Nephron progenitor cell (in vitro differentiated cells): ENCODE results near the gene OR4K15.

Source experiments
- DNase-seq: peaks from one replicate; pipeline ENCODE4 v3.0.0; 2021
- H3K27ac Mint-ChIP-seq: 2 replicates; pipeline ENCODE4 v1.8.0; 2021; ENCODE audit warnings: mild to moderate bottlenecking, moderate library complexity, mixed read lengths
- H3K27me3 Mint-ChIP-seq: 2 replicates; pipeline ENCODE4 v1.8.0; 2021; ENCODE audit warnings: mild to moderate bottlenecking, low read depth, mixed read lengths; ENCODE audit not compliant: poor library complexity
- H3K36me3 Mint-ChIP-seq: 2 replicates; pipeline ENCODE4 v1.8.0; 2021; ENCODE audit warnings: low read depth, mixed read lengths
- H3K4me1 Mint-ChIP-seq: 2 replicates; pipeline ENCODE4 v1.8.0; 2021; ENCODE audit warnings: mixed read lengths
- H3K4me3 Mint-ChIP-seq: 2 replicates; pipeline ENCODE4 v1.8.0; 2021; ENCODE audit warnings: mild to moderate bottlenecking, moderate library complexity, mixed read lengths
- H3K9me3 Mint-ChIP-seq: 2 replicates; pipeline ENCODE4 v1.8.0; 2021; ENCODE audit warnings: mild to moderate bottlenecking, moderate library complexity, mixed read lengths
- TF ChIP-seq, protein P1 (sequence below): fragments of 200-600 bp; sonication (generic); IDR thresholded peaks from 2 replicates; pipeline ENCODE4 v1.5.0; 2021; ENCODE audit warnings: antibody characterized with exemption

The OR4K15 gene

GRCh38 chr14:19974844-19975243 is 547 bp upstream of the OR4K15 start:
- TF ChIP-seq, protein P1, sequence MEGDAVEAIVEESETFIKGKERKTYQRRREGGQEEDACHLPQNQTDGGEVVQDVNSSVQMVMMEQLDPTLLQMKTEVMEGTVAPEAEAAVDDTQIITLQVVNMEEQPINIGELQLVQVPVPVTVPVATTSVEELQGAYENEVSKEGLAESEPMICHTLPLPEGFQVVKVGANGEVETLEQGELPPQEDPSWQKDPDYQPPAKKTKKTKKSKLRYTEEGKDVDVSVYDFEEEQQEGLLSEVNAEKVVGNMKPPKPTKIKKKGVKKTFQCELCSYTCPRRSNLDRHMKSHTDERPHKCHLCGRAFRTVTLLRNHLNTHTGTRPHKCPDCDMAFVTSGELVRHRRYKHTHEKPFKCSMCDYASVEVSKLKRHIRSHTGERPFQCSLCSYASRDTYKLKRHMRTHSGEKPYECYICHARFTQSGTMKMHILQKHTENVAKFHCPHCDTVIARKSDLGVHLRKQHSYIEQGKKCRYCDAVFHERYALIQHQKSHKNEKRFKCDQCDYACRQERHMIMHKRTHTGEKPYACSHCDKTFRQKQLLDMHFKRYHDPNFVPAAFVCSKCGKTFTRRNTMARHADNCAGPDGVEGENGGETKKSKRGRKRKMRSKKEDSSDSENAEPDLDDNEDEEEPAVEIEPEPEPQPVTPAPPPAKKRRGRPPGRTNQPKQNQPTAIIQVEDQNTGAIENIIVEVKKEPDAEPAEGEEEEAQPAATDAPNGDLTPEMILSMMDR, result no peak
- Mint-ChIP-seq H3K36me3 (no peaks in the 10 kb centered on the region), H3K4me1 (no peaks in the 10 kb centered on the region)

DNA sequence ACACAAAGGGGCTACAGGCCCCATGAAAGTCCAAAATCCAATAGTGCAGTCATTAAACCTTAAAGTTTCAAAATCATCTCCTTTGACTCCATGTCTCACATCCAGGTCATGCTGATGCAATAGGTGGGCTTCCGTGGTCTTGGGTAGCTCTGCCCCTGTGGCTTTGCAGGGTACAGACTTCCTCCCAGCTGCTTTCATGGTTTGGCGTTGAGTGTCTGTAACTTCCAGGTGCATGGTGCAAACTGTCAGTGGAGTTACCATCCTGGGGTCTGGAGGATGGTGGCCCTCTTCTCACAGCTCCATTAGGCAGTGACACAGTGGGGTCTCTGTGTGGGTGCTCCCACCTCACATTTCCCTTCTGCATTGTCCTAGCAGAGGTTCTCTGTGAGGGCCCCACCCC is 18.0 kb downstream of the OR4K15 start:
- Mint-ChIP-seq H3K36me3 (no peaks in the 10 kb centered on the region), H3K4me3 (no peak overlapping the region), H3K27me3 (no peaks in the 10 kb centered on the region), H3K27ac (no peak overlapping the region), H3K9me3 (peaks cover 90% of the 10 kb centered on the region), H3K4me1 (no peaks in the 10 kb centered on the region)
- TF ChIP-seq, protein P1, result no peak
- no peak for DNase-seq

More at GRCh38 chr14:19974844-19975243, 547 bp upstream of the OR4K15 start:
- Mint-ChIP-seq H3K4me3 (no peak overlapping the region), H3K27me3 (no peaks in the 10 kb centered on the region), H3K9me3 (peaks cover 49% of the 10 kb centered on the region), H3K27ac (no peak overlapping the region)
- DNase-seq, result no peak

GRCh38 chr14:20001863-20002262 is 26.5 kb downstream of the OR4K15 start, which contains the start of gene OR4Q2:
OR4Q2 (plus strand) TSS chr14:20002163.
- Mint-ChIP-seq H3K27ac (no peak within 1 kb of the TSS), H3K36me3 (no peaks in the 10 kb centered on the region), H3K4me1 (no peaks in the 10 kb centered on the region), H3K9me3 (peaks cover 60% of the 10 kb centered on the region), H3K27me3 (no peaks in the 10 kb centered on the region), H3K4me3 (no peak within 1 kb of the TSS)
- no peak for DNase-seq
- TF ChIP-seq, protein P1, result no peak

DNA sequence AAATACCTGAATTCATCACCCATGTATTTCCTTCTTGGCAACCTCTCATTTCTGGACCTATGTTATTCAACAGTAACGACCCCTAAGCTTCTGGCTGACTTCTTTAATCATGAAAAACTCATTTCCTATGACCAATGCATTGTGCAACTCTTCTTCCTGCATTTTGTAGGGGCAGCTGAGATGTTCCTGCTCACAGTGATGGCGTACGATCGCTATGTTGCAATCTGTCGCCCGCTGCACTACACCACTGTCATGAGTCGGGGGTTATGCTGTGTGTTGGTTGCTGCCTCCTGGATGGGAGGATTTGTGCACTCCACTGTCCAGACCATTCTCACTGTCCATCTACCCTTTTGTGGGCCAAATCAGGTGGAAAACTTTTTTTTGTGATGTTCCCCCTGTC is 26.9 kb downstream of the OR4K15 start:
- no peak for DNase-seq
- Mint-ChIP-seq H3K27ac (no peak overlapping the region), H3K27me3 (no peaks in the 10 kb centered on the region), H3K4me3 (no peak overlapping the region), H3K4me1 (no peaks in the 10 kb centered on the region), H3K36me3 (no peaks in the 10 kb centered on the region), H3K9me3 (peaks cover 60% of the 10 kb centered on the region)
- TF ChIP-seq, protein P1, result no peak

DNA sequence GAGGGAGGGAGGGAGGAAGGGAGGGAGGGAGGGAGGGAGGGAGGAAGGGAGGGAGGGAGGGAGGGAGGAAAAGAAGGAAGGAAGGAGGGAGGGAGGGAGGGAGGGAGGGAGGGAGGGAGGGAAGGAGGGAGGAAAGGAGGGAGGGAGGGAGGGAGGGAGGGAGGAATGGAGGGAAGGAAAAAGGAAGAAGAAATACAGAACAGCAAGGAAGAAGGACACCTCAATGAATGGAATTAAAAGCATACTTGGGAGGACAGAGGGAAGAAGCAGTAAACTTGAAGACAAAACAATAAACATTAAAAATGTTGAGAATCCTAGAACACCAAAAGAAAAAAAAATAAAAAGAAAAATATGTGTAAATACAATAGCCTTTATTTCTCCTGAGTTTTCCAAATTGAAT is 32.8 kb downstream of the OR4K15 start:
- H3K9me3 Mint-ChIP-seq, result peaks cover 82% of the 10 kb centered on the region
- DNase-seq, result no peak
- no peak overlapping the region for H3K27ac Mint-ChIP-seq
- H3K27me3 Mint-ChIP-seq, result no peaks in the 10 kb centered on the region
- TF ChIP-seq, protein P1, result no peak
- H3K36me3 Mint-ChIP-seq, result no peaks in the 10 kb centered on the region
- H3K4me3 Mint-ChIP-seq, result no peak overlapping the region
- no peaks in the 10 kb centered on the region for H3K4me1 Mint-ChIP-seq

DNA sequence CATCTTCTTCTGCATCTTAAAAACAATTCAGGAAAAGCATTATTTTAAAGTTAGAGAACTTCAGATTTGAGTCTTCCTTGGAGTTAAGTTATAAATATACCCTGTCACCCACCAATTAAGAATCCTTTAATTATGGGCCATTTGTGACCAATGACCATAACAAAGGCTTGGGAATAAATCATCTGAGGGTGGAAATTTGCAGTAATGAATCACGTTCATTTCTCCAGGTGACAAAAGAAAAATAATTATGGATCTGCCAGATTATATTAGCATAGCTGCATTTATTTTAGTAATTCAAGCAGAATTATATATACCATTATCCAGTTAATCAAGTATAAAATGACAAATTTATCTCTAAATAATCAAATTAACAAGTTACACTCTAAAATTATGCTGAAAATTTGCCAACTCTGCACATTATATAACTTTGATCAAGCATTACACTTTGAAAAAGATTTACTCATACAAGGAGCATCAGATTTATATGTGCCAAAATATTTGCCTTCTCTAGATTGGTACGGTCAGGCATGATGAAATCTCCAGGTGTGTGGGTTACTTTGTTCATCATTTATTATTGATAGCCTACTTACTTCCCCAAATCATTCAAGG is 44.0 kb downstream of the OR4K15 start, which contains the start of gene OR4K14:
Gene OR4K14 (minus strand): TSS at position 51 of the 609 bp plus-strand sequence. CDS start 4,114 bp downstream, outside the sequence.
- peaks cover 75% of the 10 kb centered on the region for H3K9me3 Mint-ChIP-seq
- DNase-seq, result no peak
- TF ChIP-seq, protein P1, result no peak
- H3K27me3 Mint-ChIP-seq, result no peaks in the 10 kb centered on the region
- H3K36me3 Mint-ChIP-seq, result no peaks in the 10 kb centered on the region
- no peak within 1 kb of the TSS for H3K4me3 Mint-ChIP-seq
- no peaks in the 10 kb centered on the region for H3K4me1 Mint-ChIP-seq
- no peak within 1 kb of the TSS for H3K27ac Mint-ChIP-seq
